ES-I3 (cell line): ENCODE measurements around the gene ZNF479.
"Not testable (repeated sequence)": the region's sequence is repeated elsewhere in the genome, so short reads cannot be mapped to it uniquely, and the experiment has no call there.

Experiments
- H3K36me3 ChIP-seq: 2 replicates; pipeline ENCODE4 v1.6.1; 2013; ENCODE audit warnings: mild to moderate bottlenecking, low read length, control low read depth, moderate library complexity; ENCODE audit not compliant: insufficient read depth
- H3K4me1 ChIP-seq: 2 replicates; pipeline ENCODE4 v1.6.1; 2013; ENCODE audit warnings: mild to moderate bottlenecking, control low read depth, low read length; ENCODE audit not compliant: insufficient read depth
- H3K9ac ChIP-seq: 2 replicates; pipeline ENCODE4 v1.6.1; 2013; ENCODE audit warnings: low read depth, mild to moderate bottlenecking, low read length, moderate library complexity
- H3K9me3 ChIP-seq: 2 replicates; pipeline ENCODE4 v1.6.1; 2013; ENCODE audit warnings: mild to moderate bottlenecking, low read length, moderate library complexity; ENCODE audit not compliant: control insufficient read depth, insufficient read depth

ZNF479 gene

GRCh38 chr7:57132336-57132735 lies at the start of gene ZNF479:
ZNF479 (minus strand) TSS chr7:57132436; CDS start chr7:57132324, 112 bp downstream.
- not testable (repeated sequence) for H3K9me3 ChIP-seq, H3K36me3 ChIP-seq, H3K9ac ChIP-seq, H3K4me1 ChIP-seq

DNA sequence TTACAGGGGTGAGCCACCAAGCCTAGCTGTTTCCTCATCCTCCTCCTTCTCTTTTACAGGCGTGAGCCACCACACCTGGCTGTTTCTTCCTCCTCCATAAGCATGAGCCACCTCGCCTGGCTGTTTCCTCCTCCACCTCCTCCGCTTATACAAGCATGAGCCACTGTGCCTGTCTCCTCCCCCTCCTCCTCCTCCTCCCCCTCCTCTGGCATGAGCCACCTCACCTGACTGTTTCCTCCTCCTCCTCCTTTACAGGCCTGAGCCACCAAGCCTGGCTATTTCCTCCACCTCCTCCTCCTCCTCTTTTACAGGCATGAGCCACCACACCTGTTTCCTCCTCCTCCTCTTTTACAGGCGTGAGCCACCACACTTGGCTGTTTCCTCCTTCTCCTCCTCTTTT lies 49.8 kb upstream of the ZNF479 start:
- no peak overlapping the region for H3K9ac ChIP-seq
- H3K4me1 ChIP-seq: no peaks in the 10 kb centered on the region
- H3K36me3 ChIP-seq: no peaks in the 10 kb centered on the region
- no peaks in the 10 kb centered on the region for H3K9me3 ChIP-seq

GRCh38 chr7:57181281-57181680 lies 49.0 kb upstream of the ZNF479 start:
- Histone ChIP-seq H3K9me3 (no peaks in the 10 kb centered on the region), H3K36me3 (no peaks in the 10 kb centered on the region)

GRCh38 chr7:57179776-57180415 lies 47.7 kb upstream of the ZNF479 start:
- Histone ChIP-seq H3K36me3 (no peaks in the 10 kb centered on the region), H3K9me3 (no peaks in the 10 kb centered on the region), H3K4me1 (no peaks in the 10 kb centered on the region), H3K9ac (no peak overlapping the region)

More at GRCh38 chr7:57181281-57181680, 49.0 kb upstream of the ZNF479 start:
- Histone ChIP-seq H3K4me1 (no peaks in the 10 kb centered on the region), H3K9ac (no peak overlapping the region)

GRCh38 chr7:57178768-57179139 lies 46.5 kb upstream of the ZNF479 start:
- no peaks in the 10 kb centered on the region for H3K9me3 ChIP-seq
- no peak overlapping the region for H3K9ac ChIP-seq
- no peaks in the 10 kb centered on the region for H3K36me3 ChIP-seq
- no peaks in the 10 kb centered on the region for H3K4me1 ChIP-seq

DNA sequence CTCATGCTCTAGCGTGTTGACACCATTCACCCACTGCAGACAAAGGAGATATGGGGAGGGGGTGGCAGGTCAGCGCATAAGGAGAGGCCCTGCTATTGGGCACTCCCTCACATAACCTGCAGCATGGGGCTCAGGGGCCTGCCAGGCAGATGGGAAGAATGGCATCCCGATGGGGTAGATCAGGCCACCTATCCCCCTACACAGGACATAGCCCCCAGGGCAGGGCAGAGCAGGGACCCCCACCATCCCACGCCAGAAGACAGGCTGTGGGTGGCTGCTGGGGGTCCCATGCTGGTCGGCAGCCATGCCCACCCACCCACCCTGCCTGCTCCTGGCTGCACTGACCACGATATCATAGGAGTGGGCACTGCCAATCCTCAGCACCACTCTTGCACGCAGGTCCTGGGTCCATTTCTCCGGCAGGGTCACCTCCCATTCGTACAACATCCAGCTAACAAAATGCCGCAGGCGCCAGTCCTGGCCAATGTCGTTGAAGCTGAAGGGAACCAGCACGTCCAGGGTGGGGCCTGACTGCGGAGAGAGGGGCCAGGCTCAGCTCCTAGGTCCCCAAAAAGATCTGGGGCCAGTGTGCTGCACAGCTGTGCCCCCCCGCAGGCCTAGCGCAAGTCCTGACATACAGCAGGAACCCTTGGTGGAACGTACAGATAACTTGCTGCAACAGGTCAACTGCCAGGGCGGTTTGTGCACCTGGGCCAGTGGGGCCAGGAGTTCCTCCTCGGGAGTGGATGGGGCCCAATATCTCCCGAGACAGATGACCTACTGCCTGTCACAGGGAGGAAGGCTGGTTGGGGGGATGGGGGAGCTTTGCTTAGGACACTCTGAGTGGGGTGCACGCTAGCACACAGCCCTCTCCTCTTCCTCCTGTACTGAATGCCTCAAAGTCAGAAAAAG lies 45.9 kb upstream of the ZNF479 start:
- H3K9me3 ChIP-seq: no peaks in the 10 kb centered on the region

DNA sequence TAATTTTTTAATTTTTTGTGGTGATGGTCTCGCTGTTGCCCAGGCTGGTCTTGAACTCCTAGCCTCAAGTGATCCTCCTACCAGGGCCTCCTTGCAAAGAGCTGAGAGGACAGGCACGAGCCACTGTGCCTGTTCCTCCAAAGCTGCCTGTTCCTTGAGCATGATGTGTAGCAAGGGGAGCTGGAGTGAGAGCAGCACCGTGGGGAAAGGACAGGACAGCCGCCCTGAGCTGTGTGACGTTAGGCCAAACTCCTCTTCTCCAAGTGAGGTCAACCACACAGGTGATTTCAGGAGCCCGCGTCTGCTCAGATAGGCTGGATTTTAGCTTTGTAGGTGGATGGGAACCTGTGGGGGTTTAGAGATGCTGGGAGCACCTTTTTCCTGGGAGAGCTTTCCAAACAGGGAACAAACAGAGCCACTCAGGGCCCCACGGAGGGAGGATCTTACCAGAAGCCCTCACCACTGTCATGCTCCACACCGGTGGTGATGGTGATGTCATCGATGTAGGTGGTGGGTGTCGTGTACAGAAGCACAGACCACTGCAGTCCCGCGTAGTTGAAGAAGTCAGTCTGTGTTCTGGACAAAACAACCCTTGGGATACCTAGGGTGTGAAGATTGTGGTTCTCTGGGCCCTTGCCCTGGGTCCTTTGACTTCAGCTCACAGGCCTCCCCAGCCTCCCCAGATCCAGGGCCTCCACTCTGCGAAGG lies 44.8 kb upstream of the ZNF479 start:
- Histone ChIP-seq H3K4me1 (no peaks in the 10 kb centered on the region), H3K9ac (no peak overlapping the region), H3K36me3 (no peaks in the 10 kb centered on the region), H3K9me3 (no peaks in the 10 kb centered on the region; the same call in 1 of the 2 replicates)

More for the DNA sequence above, 45.9 kb upstream of the ZNF479 start:
- Histone ChIP-seq H3K9ac (no peak overlapping the region), H3K4me1 (no peaks in the 10 kb centered on the region), H3K36me3 (no peaks in the 10 kb centered on the region)

GRCh38 chr7:57165285-57165899 lies 33.2 kb upstream of the ZNF479 start:
- Histone ChIP-seq H3K4me1 (no peaks in the 10 kb centered on the region), H3K9me3 (no peaks in the 10 kb centered on the region; the same call in 1 of the 2 replicates), H3K36me3 (no peaks in the 10 kb centered on the region), H3K9ac (no peak overlapping the region)

- H3K9me3 ChIP-seq, H3K9ac ChIP-seq: not testable (repeated sequence)
Observed at GRCh38 chr7:57120123-57120784, 12.0 kb downstream of the ZNF479 start.

More at GRCh38 chr7:57120123-57120784, 12.0 kb downstream of the ZNF479 start:
- not testable (repeated sequence) for H3K4me1 ChIP-seq, H3K36me3 ChIP-seq
